ENCODE measurements around the gene USP6.
"Not testable (repeated sequence)": the region's sequence is repeated elsewhere in the genome, so short reads cannot be mapped to it uniquely, and the experiment has no call there.

USP6 gene

DNA sequence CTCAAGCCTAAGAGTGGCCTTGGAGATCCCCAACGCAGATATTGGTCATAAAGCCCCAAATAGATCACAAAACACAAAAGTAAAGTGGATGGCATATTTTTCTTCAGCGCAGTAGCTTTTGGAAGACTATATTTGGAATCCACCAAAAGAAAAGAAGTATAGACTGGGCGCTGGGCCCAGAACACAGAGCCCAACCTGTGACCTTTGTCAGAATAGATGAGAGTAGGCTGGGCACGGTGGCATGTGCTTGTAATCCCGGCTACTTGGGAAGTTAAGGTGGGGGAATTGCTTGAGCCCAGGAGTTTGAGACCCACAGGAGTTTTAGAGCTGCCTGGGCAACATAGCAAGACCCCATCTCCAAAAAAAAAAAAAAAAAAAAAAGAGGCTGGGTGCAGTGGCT, 104.2 kb downstream of the USP6 start:
- Histone ChIP-seq H3K27ac (no peak overlapping the region), H3K4me3 (ENCODE audit: low read depth in 1 of 2, low read length in 1 of 2) (no peak overlapping the region), H3K27me3 (no peaks in the 10 kb centered on the region), H3K9me3 (no peaks in the 10 kb centered on the region), H3K4me1 (ENCODE audit: control insufficient read depth in 1 of 2, insufficient read depth in 1 of 2, low read depth in 1 of 2, low read length in 1 of 2) (peaks cover 6 to 9% of the 10 kb centered on the region in 2 experiments), H3K36me3 (no peaks in the 10 kb centered on the region)
- TF ChIP-seq, protein P1, sequence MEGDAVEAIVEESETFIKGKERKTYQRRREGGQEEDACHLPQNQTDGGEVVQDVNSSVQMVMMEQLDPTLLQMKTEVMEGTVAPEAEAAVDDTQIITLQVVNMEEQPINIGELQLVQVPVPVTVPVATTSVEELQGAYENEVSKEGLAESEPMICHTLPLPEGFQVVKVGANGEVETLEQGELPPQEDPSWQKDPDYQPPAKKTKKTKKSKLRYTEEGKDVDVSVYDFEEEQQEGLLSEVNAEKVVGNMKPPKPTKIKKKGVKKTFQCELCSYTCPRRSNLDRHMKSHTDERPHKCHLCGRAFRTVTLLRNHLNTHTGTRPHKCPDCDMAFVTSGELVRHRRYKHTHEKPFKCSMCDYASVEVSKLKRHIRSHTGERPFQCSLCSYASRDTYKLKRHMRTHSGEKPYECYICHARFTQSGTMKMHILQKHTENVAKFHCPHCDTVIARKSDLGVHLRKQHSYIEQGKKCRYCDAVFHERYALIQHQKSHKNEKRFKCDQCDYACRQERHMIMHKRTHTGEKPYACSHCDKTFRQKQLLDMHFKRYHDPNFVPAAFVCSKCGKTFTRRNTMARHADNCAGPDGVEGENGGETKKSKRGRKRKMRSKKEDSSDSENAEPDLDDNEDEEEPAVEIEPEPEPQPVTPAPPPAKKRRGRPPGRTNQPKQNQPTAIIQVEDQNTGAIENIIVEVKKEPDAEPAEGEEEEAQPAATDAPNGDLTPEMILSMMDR (IDR thresholded peaks at IDR 0.05): no peak

DNA sequence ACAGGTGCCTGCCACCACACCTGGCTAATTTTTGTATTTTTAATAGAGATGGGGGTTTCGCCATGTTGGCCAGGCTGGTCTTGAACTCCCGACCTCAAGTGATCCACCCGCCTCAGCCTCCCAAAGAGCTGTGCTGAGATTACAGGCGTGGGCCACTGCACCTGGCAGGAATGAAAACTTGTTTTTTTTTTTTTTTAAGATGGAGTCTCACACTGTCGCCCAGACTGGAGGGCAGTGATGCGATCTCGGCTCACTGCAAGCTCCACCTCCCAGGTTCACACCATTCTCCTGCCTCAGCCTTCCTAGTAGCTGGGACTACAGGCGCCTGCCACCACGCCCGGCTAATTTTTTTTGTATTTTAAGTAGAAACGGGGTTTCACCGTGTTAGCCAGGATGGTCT, 106.1 kb downstream of the USP6 start:
- not testable (repeated sequence) for H3K9me3 ChIP-seq; H3K36me3 ChIP-seq; H3K27ac ChIP-seq; H3K27me3 ChIP-seq; H3K4me3 ChIP-seq (ENCODE audit: low read depth in 1 of 2, low read length in 1 of 2)
- peaks cover 11 to 14% of the 10 kb centered on the region in 2 experiments for H3K4me1 ChIP-seq (ENCODE audit: control insufficient read depth in 1 of 2, insufficient read depth in 1 of 2, low read depth in 1 of 2, low read length in 1 of 2)
